Measurements from ENCODE around the gene CDH11.

The CDH11 gene

GRCh38 chr16:64997751-64998150 lies 124.1 kb downstream of the CDH11 start:
- TF ChIP-seq CTCF (conservative IDR thresholded peaks at IDR 0.05; ENCODE audit: low read length): no peak
- TF ChIP-seq EZH2phosphoT487 (IDR thresholded peaks at IDR 0.05; ENCODE audit: borderline replicate concordance): no peak
- Histone ChIP-seq H3F3A (ENCODE audit: low read depth) (no peaks in the 10 kb centered on the region), H3K4me2 (ENCODE audit: low read depth, low read length, poor library complexity, severe bottlenecking) (no peak overlapping the region), H3K79me2 (ENCODE audit: insufficient read depth, low read length) (no peaks in the 10 kb centered on the region), H4K20me1 (ENCODE audit: insufficient read depth, low read length, poor library complexity, severe bottlenecking) (no peaks in the 10 kb centered on the region), H3K36me3 (ENCODE audit: insufficient read depth, low read length) (no peaks in the 10 kb centered on the region), H3K9me2 (replicated peaks; ENCODE audit: low read depth, low read length) (no peaks in the 10 kb centered on the region), H2AFZ (ENCODE audit: low read length) (no peak overlapping the region), H3K27me3 (ENCODE audit: insufficient read depth, low read length, poor library complexity, severe bottlenecking) (no peaks in the 10 kb centered on the region), H3K4me3 (ENCODE audit: low read length, poor library complexity, severe bottlenecking) (no peak overlapping the region), H3K9ac (ENCODE audit: low read depth, low read length, poor library complexity, severe bottlenecking) (no peak overlapping the region), H3K4me1 (ENCODE audit: insufficient read depth, low read length, poor library complexity, severe bottlenecking) (no peaks in the 10 kb centered on the region), H3K9me3 (ENCODE audit: insufficient read depth, low read depth, low read length) (no peaks in the 10 kb centered on the region)

- no peak for TF ChIP-seq EZH2phosphoT487 (IDR thresholded peaks at IDR 0.05; ENCODE audit: borderline replicate concordance)
- no peak for TF ChIP-seq CTCF (conservative IDR thresholded peaks at IDR 0.05; ENCODE audit: low read length)
- Histone ChIP-seq H3K9ac (ENCODE audit: low read depth, low read length, poor library complexity, severe bottlenecking) (no peak overlapping the region), H4K20me1 (ENCODE audit: insufficient read depth, low read length, poor library complexity, severe bottlenecking) (no peaks in the 10 kb centered on the region), H2AFZ (ENCODE audit: low read length) (no peak overlapping the region), H3K27me3 (ENCODE audit: insufficient read depth, low read length, poor library complexity, severe bottlenecking) (no peaks in the 10 kb centered on the region), H3K4me3 (ENCODE audit: low read length, poor library complexity, severe bottlenecking) (no peak overlapping the region), H3F3A (ENCODE audit: low read depth) (no peaks in the 10 kb centered on the region), H3K36me3 (ENCODE audit: insufficient read depth, low read length) (no peaks in the 10 kb centered on the region), H3K9me2 (replicated peaks; ENCODE audit: low read depth, low read length) (no peaks in the 10 kb centered on the region), H3K4me2 (ENCODE audit: low read depth, low read length, poor library complexity, severe bottlenecking) (no peak overlapping the region), H3K9me3 (ENCODE audit: insufficient read depth, low read depth, low read length) (0 out of 2 replicates have a peak, but pooled peaks cover 2% of the 10 kb centered on the region), H3K4me1 (ENCODE audit: insufficient read depth, low read length, poor library complexity, severe bottlenecking) (no peaks in the 10 kb centered on the region), H3K79me2 (ENCODE audit: insufficient read depth, low read length) (no peaks in the 10 kb centered on the region)
These were observed 124.7 kb downstream of the CDH11 start for GRCh38 chr16:64997121-64997520.

GRCh38 chr16:64996641-64997040 lies 125.2 kb downstream of the CDH11 start:
- H3K4me1 ChIP-seq (ENCODE audit: insufficient read depth, low read length, poor library complexity, severe bottlenecking): no peaks in the 10 kb centered on the region
- H3K79me2 ChIP-seq (ENCODE audit: insufficient read depth, low read length): no peaks in the 10 kb centered on the region
- H3K9ac ChIP-seq (ENCODE audit: low read depth, low read length, poor library complexity, severe bottlenecking): no peak overlapping the region
- no peaks in the 10 kb centered on the region for H3F3A ChIP-seq (ENCODE audit: low read depth)
- H3K4me2 ChIP-seq (ENCODE audit: low read depth, low read length, poor library complexity, severe bottlenecking): no peak overlapping the region
- H3K36me3 ChIP-seq (ENCODE audit: insufficient read depth, low read length): no peaks in the 10 kb centered on the region
- 0 out of 2 replicates have a peak, but pooled peaks cover 3% of the 10 kb centered on the region for H3K9me3 ChIP-seq (ENCODE audit: insufficient read depth, low read depth, low read length)
- H2AFZ ChIP-seq (ENCODE audit: low read length): no peak overlapping the region
- TF ChIP-seq CTCF (conservative IDR thresholded peaks at IDR 0.05; ENCODE audit: low read length) (no peak), EZH2phosphoT487 (IDR thresholded peaks at IDR 0.05; ENCODE audit: borderline replicate concordance) (no peak)
- H3K4me3 ChIP-seq (ENCODE audit: low read length, poor library complexity, severe bottlenecking): no peak overlapping the region
- H4K20me1 ChIP-seq (ENCODE audit: insufficient read depth, low read length, poor library complexity, severe bottlenecking): no peaks in the 10 kb centered on the region
- H3K27me3 ChIP-seq (ENCODE audit: insufficient read depth, low read length, poor library complexity, severe bottlenecking): no peaks in the 10 kb centered on the region
- no peaks in the 10 kb centered on the region for H3K9me2 ChIP-seq (replicated peaks; ENCODE audit: low read depth, low read length)

Measured in Loucy (cell line).